Fibroblast of lung (primary cell): ENCODE measurements around the gene TXLNB. TPM values are rescaled to one million over a fixed set of nuclear protein-coding genes. Genes with fewer than 3 reads are reported as not detected.

ENCODE experiments used
- DNase-seq, 2 donors: peaks; one replicate each; pipeline versions ENCODE4 v3.0.0 to v3.0.0-alpha.2; 2010; ENCODE audit warnings: low read depth in 2 of 2
- H2AFZ ChIP-seq: 2 replicates; pipeline ENCODE4 v1.5.1; 2012; ENCODE audit warnings: low read length, control low read depth, inconsistent platforms
- H3K27ac ChIP-seq: 2 replicates; pipeline ENCODE4 v1.5.1; 2011; ENCODE audit warnings: low read length, control low read depth; ENCODE audit not compliant: insufficient read depth
- H3K27me3 ChIP-seq: 2 replicates; pipeline ENCODE4 v1.5.1; 2011; ENCODE audit warnings: mild to moderate bottlenecking, low read length; ENCODE audit not compliant: control insufficient read depth, insufficient read depth
- H3K36me3 ChIP-seq: 2 replicates; pipeline ENCODE4 v1.5.1; 2011; ENCODE audit warnings: low read length; ENCODE audit not compliant: control insufficient read depth, insufficient read depth
- H3K4me1 ChIP-seq: 2 replicates; pipeline ENCODE4 v1.5.1; 2011; ENCODE audit warnings: low read length; ENCODE audit not compliant: control insufficient read depth, insufficient read depth; ENCODE audit errors: extremely low read depth
- H3K4me2 ChIP-seq: 2 replicates; pipeline ENCODE4 v1.5.1; 2011; ENCODE audit warnings: low read length, control low read depth; ENCODE audit not compliant: insufficient read depth; ENCODE audit errors: extremely low read depth
- H3K4me3 ChIP-seq, 4 experiments: fragments of 200-600 bp in 1 of 4; sonication (generic) in 1 of 4; replicated peaks in 1 of 4; 2 replicates each; pipeline ENCODE4 v1.5.1; 2011 to 2016; ENCODE audit warnings: low read length in 4 of 4, low read depth in 3 of 4, mild to moderate bottlenecking in 3 of 4, control low read depth in 2 of 4, inconsistent platforms in 1 of 4, mixed read lengths in 1 of 4; ENCODE audit not compliant: insufficient read depth in 1 of 4; ENCODE audit errors: control extremely low read depth in 1 of 4
- H3K79me2 ChIP-seq: 2 replicates; pipeline ENCODE4 v1.5.1; 2012; ENCODE audit warnings: mild to moderate bottlenecking, low read length, inconsistent platforms; ENCODE audit not compliant: control insufficient read depth, insufficient read depth
- H3K9ac ChIP-seq: 2 replicates; pipeline ENCODE4 v1.5.1; 2011; ENCODE audit warnings: mild to moderate bottlenecking, low read length, control low read depth; ENCODE audit not compliant: insufficient read depth
- H3K9me3 ChIP-seq: 2 replicates; pipeline ENCODE4 v1.5.1; 2012; ENCODE audit warnings: low read depth, low read length; ENCODE audit not compliant: control insufficient read depth, insufficient read depth
- H4K20me1 ChIP-seq: 2 replicates; pipeline ENCODE4 v1.5.1; 2011; ENCODE audit warnings: low read length; ENCODE audit not compliant: control insufficient read depth, insufficient read depth; ENCODE audit errors: extremely low read depth
- CTCF ChIP-seq, 2 donors: IDR thresholded peaks in 1 of 2; conservative IDR thresholded peaks in 1 of 2; 1 replicate in 1 of 2; 2 replicates in 1 of 2; pipeline ENCODE4 v1.5.1; 2011 to 2012; ENCODE audit warnings: low read length in 2 of 2, control low read depth in 1 of 2, inconsistent platforms in 1 of 2, low read depth in 1 of 2, mild to moderate bottlenecking in 1 of 2
- EZH2 ChIP-seq: IDR thresholded peaks from 2 replicates; pipeline ENCODE4 v1.5.1; 2012; ENCODE audit warnings: low read length, control low read depth, mild to moderate bottlenecking; ENCODE audit errors: missing control alignments
- polyA plus RNA-seq, 2 donors: library from polyadenylated mRNA; depleted of rRNA in 1 of 2; stranded (reverse) in 1 of 2; unstranded in 1 of 2; fragments of >200 nt; gene quantifications; 2 replicates each; pipeline ENCODE4 v1.2.1, GENCODE V29; 2011 to 2012; ENCODE audit warnings: missing spikeins in 1 of 2
- total RNA-seq: library from RNA; depleted of rRNA; stranded (reverse); fragments of >200 nt; gene quantifications from 2 replicates; pipeline ENCODE4 v1.2.1, GENCODE V29; 2014

The TXLNB gene
- total and polyA plus RNA-seq, 2 donors (not counting 1 experiment from before 2014, with no cell fraction given): 0.15 to 1.2 TPM

- Histone ChIP-seq H3K4me2 (no peak overlapping the region), H3K4me1 (peaks cover 4% of the 10 kb centered on the region), H4K20me1 (no peaks in the 10 kb centered on the region), H3K4me3 (no peak overlapping the region), H3K27me3 (no peaks in the 10 kb centered on the region), H3K36me3 (no peaks in the 10 kb centered on the region), H3K27ac (no peak overlapping the region), H3K79me2 (no peaks in the 10 kb centered on the region), H3K9ac (no peak overlapping the region), H3K9me3 (no peaks in the 10 kb centered on the region), H2AFZ (no peak overlapping the region)
- DNase-seq: no peak
- TF ChIP-seq EZH2: no peak
- TF ChIP-seq CTCF (conservative IDR thresholded peaks at IDR 0.05 in 1 of 2, IDR thresholded peaks at IDR 0.05 in 1 of 2; ENCODE audit: low read depth in 1 of 2, low read length in 2 of 2): no peak
These were observed 22.2 kb upstream of the TXLNB start for GRCh38 chr6:139313784-139314545.

- Histone ChIP-seq H4K20me1 (no peaks in the 10 kb centered on the region), H3K9me3 (no peaks in the 10 kb centered on the region), H3K4me1 (peaks cover 6% of the 10 kb centered on the region), H3K27ac (no peak overlapping the region), H3K9ac (no peak overlapping the region), H2AFZ (no peak overlapping the region), H3K27me3 (no peaks in the 10 kb centered on the region), H3K4me2 (no peak overlapping the region), H3K79me2 (no peaks in the 10 kb centered on the region), H3K4me3 (no peak overlapping the region), H3K36me3 (no peaks in the 10 kb centered on the region)
- TF ChIP-seq EZH2: no peak
- no peak for TF ChIP-seq CTCF (conservative IDR thresholded peaks at IDR 0.05 in 1 of 2, IDR thresholded peaks at IDR 0.05 in 1 of 2; ENCODE audit: low read depth in 1 of 2, low read length in 2 of 2)
- no peak for DNase-seq
These were observed 21.4 kb upstream of the TXLNB start for GRCh38 chr6:139313229-139313628.

GRCh38 chr6:139311831-139312230 is 20.0 kb upstream of the TXLNB start:
- Histone ChIP-seq H3K36me3 (no peaks in the 10 kb centered on the region), H3K4me2 (no peak overlapping the region), H2AFZ (no peak overlapping the region), H3K4me1 (peaks cover 6% of the 10 kb centered on the region), H3K4me3 (no peak overlapping the region), H3K27me3 (no peaks in the 10 kb centered on the region), H3K27ac (no peak overlapping the region), H3K9ac (no peak overlapping the region), H4K20me1 (no peaks in the 10 kb centered on the region), H3K79me2 (no peaks in the 10 kb centered on the region), H3K9me3 (no peaks in the 10 kb centered on the region)
- TF ChIP-seq EZH2 (no peak), CTCF (conservative IDR thresholded peaks at IDR 0.05 in 1 of 2, IDR thresholded peaks at IDR 0.05 in 1 of 2; ENCODE audit: low read depth in 1 of 2, low read length in 2 of 2) (no peak)
- peak in 1 of 2 donors; percentile 54 for DNase-seq
